ENCODE measurements around the gene AP1M1.

Gene AP1M1

GRCh38 chr19:16208847-16209665 is 11.3 kb downstream of the AP1M1 start:
- DNase-seq: no peak

- no peak for DNase-seq
Observed at GRCh38 chr19:16210168-16210567, 12.5 kb downstream of the AP1M1 start.

- no peak for DNase-seq
Observed at GRCh38 chr19:16213076-16213475, 15.4 kb downstream of the AP1M1 start.

GRCh38 chr19:16216744-16217670 is 19.3 kb downstream of the AP1M1 start:
- DNase-seq: no peak

GRCh38 chr19:16217716-16218451 is 20.2 kb downstream of the AP1M1 start:
- no peak for DNase-seq

- no peak for DNase-seq
Observed at GRCh38 chr19:16218851-16219250, 21.1 kb downstream of the AP1M1 start.

GRCh38 chr19:16222806-16223205 is 25.1 kb downstream of the AP1M1 start:
- no peak for DNase-seq

- DNase-seq: no peak
Observed at GRCh38 chr19:16223746-16224145, 26.0 kb downstream of the AP1M1 start.

- DNase-seq: no peak
Observed at GRCh38 chr19:16224293-16225045, 26.8 kb downstream of the AP1M1 start.

- DNase-seq: no peak
Observed at GRCh38 chr19:16225279-16226183, 27.8 kb downstream of the AP1M1 start.

GRCh38 chr19:16226184-16226591 is 28.5 kb downstream of the AP1M1 start:
- DNase-seq: no peak

GRCh38 chr19:16226878-16227836 is 29.4 kb downstream of the AP1M1 start:
- DNase-seq: no peak

GRCh38 chr19:16227837-16228636 is 30.3 kb downstream of the AP1M1 start:
- no peak for DNase-seq

- no peak for DNase-seq
Observed at GRCh38 chr19:16228637-16229321, 31.1 kb downstream of the AP1M1 start.

GRCh38 chr19:16229322-16229641 is 31.6 kb downstream of the AP1M1 start:
- no peak for DNase-seq

GRCh38 chr19:16232127-16232526 is 34.4 kb downstream of the AP1M1 start:
- DNase-seq: no peak

GRCh38 chr19:16232568-16232967 is 34.9 kb downstream of the AP1M1 start:
- DNase-seq: no peak

GRCh38 chr19:16233081-16233776 is 35.5 kb downstream of the AP1M1 start:
- no peak for DNase-seq

All from SIG-M5 (cell line).